Activated CD4-positive, alpha-beta T cell treated with anti-CD3 and anti-CD28 coated beads for 36 hours (primary cell): Measurements from ENCODE around the gene BANF2. TPM values are rescaled to one million over a fixed set of nuclear protein-coding genes. Genes with fewer than 3 reads are reported as not detected.
A peak's percentile ranks its signal among the peaks of the same experiment; 100 is the strongest.

Experiments
- ATAC-seq: fragments of 200-7000 bp; cut with Tn5 transposase; one replicate; pipeline ENCODE4 v1.10.0; 2021; ENCODE audit warnings: mild to moderate bottlenecking, moderate library complexity
- CTCF ChIA-PET: fragments of 350-600 bp; sonication (Branson Sonifier 250); formaldehyde crosslinking; loops from one replicate; lab custom pipeline; 2021; ENCODE audit warnings: antibody characterized with exemption; lab: Charles Lee
- POLR2A ChIA-PET: fragments of 350-600 bp; sonication (Branson Sonifier 250); formaldehyde crosslinking; loops from one replicate; lab custom pipeline; 2021; ENCODE audit warnings: antibody characterized with exemption, inconsistent platforms; lab: Charles Lee
- DNase-seq: peaks from one replicate; pipeline ENCODE4 v3.0.0-alpha.2; 2020
- H3K27ac Mint-ChIP-seq: one replicate; pipeline ENCODE4 v1.8.0; 2021; ENCODE audit warnings: mixed read lengths
- H3K27me3 Mint-ChIP-seq: one replicate; pipeline ENCODE4 v1.8.0; 2021; ENCODE audit warnings: mixed read lengths
- H3K36me3 Mint-ChIP-seq: one replicate; pipeline ENCODE4 v1.8.0; 2021; ENCODE audit warnings: low read depth, mixed read lengths
- H3K4me1 Mint-ChIP-seq: one replicate; pipeline ENCODE4 v1.8.0; 2021; ENCODE audit warnings: mixed read lengths
- H3K4me3 Mint-ChIP-seq: one replicate; pipeline ENCODE4 v1.8.0; 2021; ENCODE audit warnings: mild to moderate bottlenecking, moderate library complexity, mixed read lengths
- H3K9me3 Mint-ChIP-seq: one replicate; pipeline ENCODE4 v1.8.0; 2021; ENCODE audit warnings: low read depth, mixed read lengths
- intact Hi-C, 2 experiments: fragments of 100-400 bp; cut with DNase I in 1 of 2; cut with micrococcal nuclease in 1 of 2; formaldehyde crosslinking; loops; one replicate each; pipeline versions ENCODE4 v1.14.2 to v1.15.1; 2022 to 2024; cut with DNase I, micrococcal nuclease
- total RNA-seq, 2 experiments: library from RNA; stranded (reverse); gene quantifications; one replicate each; pipeline ENCODE4 v1.2.3, GENCODE V29; 2021

Gene BANF2
- total RNA-seq, 2 experiments from 2014 or later = not detected

GRCh38 chr20:17756529-17756928 lies 56.8 kb downstream of the BANF2 start:
- H3K27ac Mint-ChIP-seq = no peak overlapping the region
- ATAC-seq (no peak), DNase-seq (no peak)
- ChIA-PET CTCF (no interaction called here), POLR2A (no interaction called here)
- no peaks in the 10 kb centered on the region for H3K4me1 Mint-ChIP-seq
- H3K4me3 Mint-ChIP-seq = no peak overlapping the region
- H3K9me3 Mint-ChIP-seq = peaks cover 5% of the 10 kb centered on the region
- peaks cover 6% of the 10 kb centered on the region for H3K27me3 Mint-ChIP-seq
- intact Hi-C loops = no loop called here
- H3K36me3 Mint-ChIP-seq = no peaks in the 10 kb centered on the region

- ChIA-PET POLR2A (no interaction called here), CTCF (interaction anchor here (0.6 kb wide), 1 partner anchor 131 kb away, joined by 3 read pairs; no protein-coding TSS in a partner anchor)
- peaks cover 5% of the 10 kb centered on the region for H3K9me3 Mint-ChIP-seq
- no peaks in the 10 kb centered on the region for H3K36me3 Mint-ChIP-seq
- H3K27me3 Mint-ChIP-seq = peaks cover 6% of the 10 kb centered on the region
- no peak overlapping the region for H3K27ac Mint-ChIP-seq
- no peaks in the 10 kb centered on the region for H3K4me1 Mint-ChIP-seq
- intact Hi-C loops = no loop called here
- H3K4me3 Mint-ChIP-seq = no peak overlapping the region
- ATAC-seq (no peak), DNase-seq (no peak)
These were observed 57.7 kb downstream of the BANF2 start for GRCh38 chr20:17757496-17757895.

GRCh38 chr20:17758010-17758409 lies 58.2 kb downstream of the BANF2 start:
- Mint-ChIP-seq H3K4me3 (no peak overlapping the region), H3K9me3 (peaks cover 5% of the 10 kb centered on the region), H3K27ac (no peak overlapping the region), H3K4me1 (no peaks in the 10 kb centered on the region), H3K27me3 (peaks cover 6% of the 10 kb centered on the region), H3K36me3 (no peaks in the 10 kb centered on the region)
- ATAC-seq (no peak), DNase-seq (no peak)
- intact Hi-C loops = no loop called here
- CTCF ChIA-PET = no interaction called here
- POLR2A ChIA-PET = no interaction called here

- Mint-ChIP-seq H3K9me3 (peaks cover 5% of the 10 kb centered on the region), H3K27ac (no peak overlapping the region), H3K4me1 (no peaks in the 10 kb centered on the region), H3K4me3 (no peak overlapping the region), H3K36me3 (no peaks in the 10 kb centered on the region), H3K27me3 (peaks cover 4% of the 10 kb centered on the region)
- ChIA-PET CTCF (no interaction called here), POLR2A (no interaction called here)
- intact Hi-C loops = no loop called here
- DNase-seq = no peak
- ATAC-seq = no peak
These were observed 58.7 kb downstream of the BANF2 start for GRCh38 chr20:17758512-17758911.

- H3K27ac Mint-ChIP-seq = no peak overlapping the region
- intact Hi-C loops = no loop called here
- H3K27me3 Mint-ChIP-seq = no peaks in the 10 kb centered on the region
- no peak for ATAC-seq
- ChIA-PET POLR2A (no interaction called here), CTCF (no interaction called here)
- H3K4me3 Mint-ChIP-seq = no peak overlapping the region
- H3K36me3 Mint-ChIP-seq = no peaks in the 10 kb centered on the region
- H3K9me3 Mint-ChIP-seq = peaks cover 5% of the 10 kb centered on the region
- H3K4me1 Mint-ChIP-seq = no peaks in the 10 kb centered on the region
- DNase-seq = no peak
These were observed 59.7 kb downstream of the BANF2 start for GRCh38 chr20:17759449-17759848.

GRCh38 chr20:17761604-17762003 lies 61.8 kb downstream of the BANF2 start:
- H3K27me3 Mint-ChIP-seq = no peaks in the 10 kb centered on the region
- H3K9me3 Mint-ChIP-seq = peaks cover 5% of the 10 kb centered on the region
- ChIA-PET POLR2A (no interaction called here), CTCF (no interaction called here)
- no peak overlapping the region for H3K4me3 Mint-ChIP-seq
- no peak overlapping the region for H3K27ac Mint-ChIP-seq
- intact Hi-C loops = no loop called here
- H3K4me1 Mint-ChIP-seq = no peaks in the 10 kb centered on the region
- ATAC-seq (no peak), DNase-seq (no peak)
- no peaks in the 10 kb centered on the region for H3K36me3 Mint-ChIP-seq

- ATAC-seq (no peak), DNase-seq (no peak)
- ChIA-PET POLR2A (no interaction called here), CTCF (no interaction called here)
- Mint-ChIP-seq H3K4me1 (no peaks in the 10 kb centered on the region), H3K36me3 (no peaks in the 10 kb centered on the region), H3K4me3 (no peak overlapping the region), H3K9me3 (peaks cover 5% of the 10 kb centered on the region), H3K27me3 (no peaks in the 10 kb centered on the region), H3K27ac (no peak overlapping the region)
- intact Hi-C loops = no loop called here
These were observed 62.6 kb downstream of the BANF2 start for GRCh38 chr20:17762243-17762872.

- ChIA-PET CTCF (no interaction called here), POLR2A (no interaction called here)
- no peak overlapping the region for H3K27ac Mint-ChIP-seq
- no peak for DNase-seq
- H3K4me3 Mint-ChIP-seq = no peak overlapping the region
- no peaks in the 10 kb centered on the region for H3K27me3 Mint-ChIP-seq
- H3K4me1 Mint-ChIP-seq = no peaks in the 10 kb centered on the region
- no peaks in the 10 kb centered on the region for H3K36me3 Mint-ChIP-seq
- ATAC-seq = no peak
- intact Hi-C loops = no loop called here
- H3K9me3 Mint-ChIP-seq = peaks cover 4% of the 10 kb centered on the region
These were observed 63.2 kb downstream of the BANF2 start for GRCh38 chr20:17762873-17763557.

GRCh38 chr20:17765017-17765416 lies 65.3 kb downstream of the BANF2 start:
- Mint-ChIP-seq H3K4me3 (no peak overlapping the region), H3K4me1 (no peaks in the 10 kb centered on the region)
- intact Hi-C loops = no loop called here

GRCh38 chr20:17765584-17765983 lies 65.8 kb downstream of the BANF2 start:
- H3K9me3 Mint-ChIP-seq = no peaks in the 10 kb centered on the region
- intact Hi-C loops = no loop called here
- no peaks in the 10 kb centered on the region for H3K27me3 Mint-ChIP-seq
- CTCF ChIA-PET = no interaction called here
- POLR2A ChIA-PET = no interaction called here
- no peak overlapping the region for H3K4me3 Mint-ChIP-seq
- DNase-seq (no peak), ATAC-seq (no peak)
- H3K27ac Mint-ChIP-seq = no peak overlapping the region
- H3K4me1 Mint-ChIP-seq = no peaks in the 10 kb centered on the region
- H3K36me3 Mint-ChIP-seq = no peaks in the 10 kb centered on the region

More at GRCh38 chr20:17765017-17765416, 65.3 kb downstream of the BANF2 start:
- POLR2A ChIA-PET = no interaction called here
- Mint-ChIP-seq H3K27me3 (no peaks in the 10 kb centered on the region), H3K36me3 (no peaks in the 10 kb centered on the region), H3K9me3 (no peaks in the 10 kb centered on the region), H3K27ac (no peak overlapping the region)
- no peak for ATAC-seq
- CTCF ChIA-PET = no interaction called here
- no peak for DNase-seq

- intact Hi-C loops = no loop called here
- H3K27me3 Mint-ChIP-seq = no peaks in the 10 kb centered on the region
- no peaks in the 10 kb centered on the region for H3K36me3 Mint-ChIP-seq
- ChIA-PET POLR2A (no interaction called here), CTCF (interaction anchor here (0.5 to 0.6 kb wide), 2 partner anchors 46 to 143 kb away, joined by 3 read pairs; no protein-coding TSS in a partner anchor)
- no peak overlapping the region for H3K4me3 Mint-ChIP-seq
- ATAC-seq (peak; percentile 30), DNase-seq (no peak)
- H3K9me3 Mint-ChIP-seq = no peaks in the 10 kb centered on the region
- no peaks in the 10 kb centered on the region for H3K4me1 Mint-ChIP-seq
- H3K27ac Mint-ChIP-seq = no peak overlapping the region
These were observed 66.5 kb downstream of the BANF2 start for GRCh38 chr20:17766226-17766625.

GRCh38 chr20:17767624-17768023 lies 67.9 kb downstream of the BANF2 start:
- no peaks in the 10 kb centered on the region for H3K27me3 Mint-ChIP-seq
- DNase-seq (no peak), ATAC-seq (no peak)
- ChIA-PET POLR2A (no interaction called here), CTCF (no interaction called here)
- H3K9me3 Mint-ChIP-seq = no peaks in the 10 kb centered on the region
- no peaks in the 10 kb centered on the region for H3K36me3 Mint-ChIP-seq
- no peak overlapping the region for H3K27ac Mint-ChIP-seq
- H3K4me1 Mint-ChIP-seq = no peaks in the 10 kb centered on the region
- H3K4me3 Mint-ChIP-seq = no peak overlapping the region
- intact Hi-C loops = no loop called here
